Liver (tissue), 3 donors: ENCODE results near the gene STX5.

ENCODE experiments used
- TAF1 ChIP-seq: conservative IDR thresholded peaks from 2 replicates; pipeline ENCODE4 v1.6.1; 2016; ENCODE audit warnings: antibody characterized with exemption, mild to moderate bottlenecking
- TF ChIP-seq, protein P1 (sequence below): fragments of 150-350 bp; IDR thresholded peaks from 2 replicates; pipeline ENCODE4 v1.5.1; 2017; ENCODE audit warnings: improper control_type of control experiment, low read depth, low read length; ENCODE audit not compliant: missing input control
- donor health status: healthy.
- donor health status: healthy.

DNA sequence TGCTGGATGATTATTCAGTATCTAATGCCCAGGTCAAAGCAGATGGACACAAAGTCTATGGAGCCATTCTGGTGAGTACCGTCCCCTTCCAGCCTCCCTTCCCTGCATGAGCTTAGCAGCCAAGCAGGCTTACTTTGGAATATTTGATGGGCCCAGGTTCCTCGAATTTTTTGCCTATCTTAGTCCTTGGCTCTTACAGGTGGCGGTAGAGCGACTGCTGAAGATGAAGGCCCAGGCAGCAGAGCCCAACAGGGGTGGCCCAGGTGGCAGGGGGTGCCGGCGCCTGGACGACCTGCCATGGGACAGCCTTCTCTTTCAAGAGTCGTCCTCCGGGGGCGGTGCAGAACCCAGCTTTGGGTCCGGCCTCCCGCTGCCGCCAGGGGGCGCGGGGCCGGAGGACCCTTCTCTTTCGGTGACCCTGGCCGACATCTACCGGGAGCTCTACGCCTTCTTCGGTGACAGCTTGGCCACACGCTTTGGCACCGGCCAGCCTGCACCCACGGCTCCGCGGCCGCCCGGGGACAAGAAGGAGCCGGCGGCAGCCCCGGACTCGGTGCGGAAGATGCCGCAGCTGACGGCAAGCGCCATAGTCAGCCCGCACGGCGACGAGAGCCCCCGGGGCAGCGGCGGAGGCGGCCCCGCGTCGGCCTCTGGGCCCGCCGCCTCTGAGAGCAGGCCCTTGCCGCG lies 45.4 kb downstream of the STX5 start:
- TF ChIP-seq, protein P1, sequence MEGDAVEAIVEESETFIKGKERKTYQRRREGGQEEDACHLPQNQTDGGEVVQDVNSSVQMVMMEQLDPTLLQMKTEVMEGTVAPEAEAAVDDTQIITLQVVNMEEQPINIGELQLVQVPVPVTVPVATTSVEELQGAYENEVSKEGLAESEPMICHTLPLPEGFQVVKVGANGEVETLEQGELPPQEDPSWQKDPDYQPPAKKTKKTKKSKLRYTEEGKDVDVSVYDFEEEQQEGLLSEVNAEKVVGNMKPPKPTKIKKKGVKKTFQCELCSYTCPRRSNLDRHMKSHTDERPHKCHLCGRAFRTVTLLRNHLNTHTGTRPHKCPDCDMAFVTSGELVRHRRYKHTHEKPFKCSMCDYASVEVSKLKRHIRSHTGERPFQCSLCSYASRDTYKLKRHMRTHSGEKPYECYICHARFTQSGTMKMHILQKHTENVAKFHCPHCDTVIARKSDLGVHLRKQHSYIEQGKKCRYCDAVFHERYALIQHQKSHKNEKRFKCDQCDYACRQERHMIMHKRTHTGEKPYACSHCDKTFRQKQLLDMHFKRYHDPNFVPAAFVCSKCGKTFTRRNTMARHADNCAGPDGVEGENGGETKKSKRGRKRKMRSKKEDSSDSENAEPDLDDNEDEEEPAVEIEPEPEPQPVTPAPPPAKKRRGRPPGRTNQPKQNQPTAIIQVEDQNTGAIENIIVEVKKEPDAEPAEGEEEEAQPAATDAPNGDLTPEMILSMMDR, result peak; percentile 94
- no peak for TF ChIP-seq TAF1
